ENCODE measurements around the gene EID1.

Gene EID1

DNA sequence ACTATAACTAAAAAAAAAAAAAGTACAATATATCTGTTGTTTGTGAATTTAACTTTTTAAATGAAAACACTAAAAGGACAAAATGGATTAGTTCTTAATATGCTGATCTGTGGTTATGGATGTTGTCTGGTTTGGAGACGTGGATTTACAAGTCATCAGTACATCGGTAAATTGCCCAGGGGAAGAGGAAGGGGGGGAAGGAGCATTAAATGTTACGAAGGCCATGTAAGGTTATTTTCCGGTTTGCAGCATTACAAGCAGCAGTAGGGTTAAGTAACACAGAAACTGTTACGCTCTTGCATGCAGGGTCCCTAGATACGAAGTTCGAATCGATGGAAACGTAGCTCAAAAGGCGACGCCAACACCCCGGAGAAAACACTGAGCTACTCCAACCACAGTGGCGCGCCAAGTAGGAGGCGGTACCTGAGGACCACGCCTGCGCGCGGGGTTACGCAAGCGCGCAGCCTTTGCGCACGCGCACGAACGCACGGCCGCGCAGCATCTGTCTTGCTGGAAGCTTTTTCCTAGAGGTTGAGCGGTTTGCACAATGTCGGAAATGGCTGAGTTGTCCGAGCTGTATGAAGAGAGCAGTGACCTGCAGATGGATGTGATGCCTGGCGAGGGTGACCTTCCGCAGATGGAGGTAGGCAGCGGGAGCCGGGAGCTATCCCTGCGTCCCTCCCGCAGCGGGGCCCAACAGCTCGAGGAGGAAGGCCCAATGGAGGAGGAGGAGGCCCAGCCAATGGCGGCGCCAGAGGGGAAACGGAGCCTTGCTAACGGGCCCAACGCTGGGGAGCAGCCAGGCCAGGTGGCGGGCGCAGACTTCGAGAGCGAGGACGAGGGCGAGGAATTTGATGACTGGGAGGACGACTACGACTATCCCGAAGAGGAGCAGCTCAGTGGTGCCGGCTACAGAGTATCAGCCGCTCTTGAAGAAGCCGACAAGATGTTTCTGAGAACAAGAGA lies at the start of gene EID1:
Gene EID1, plus strand, starts transcription at position 505 of the 966 bp plus-strand sequence. Its CDS starts 43 bp downstream, at position 548.
- H2AFZ ChIP-seq (ENCODE audit: low read depth, low read length), result peak within 1 kb of the TSS; percentile 74

GRCh38 chr15:48828471-48828870 lies 49.5 kb upstream of the EID1 start:
- no peaks in the 10 kb centered on the region for H3K9me3 ChIP-seq (ENCODE audit: insufficient read depth, low read length, severe bottlenecking)
- no peak overlapping the region for H3K9ac ChIP-seq (ENCODE audit: low read depth, low read length)
- peaks cover 10% of the 10 kb centered on the region for H3K27me3 ChIP-seq (ENCODE audit: insufficient read depth, low read length, poor library complexity)
- H3K27ac ChIP-seq (ENCODE audit: low read length), result no peak overlapping the region
- no peak overlapping the region for H3K4me3 ChIP-seq (ENCODE audit: low read depth in 1 of 2, low read length in 2 of 2)
- no peak overlapping the region for H3K4me2 ChIP-seq (ENCODE audit: insufficient read depth, low read length)
- no peaks in the 10 kb centered on the region for H3K36me3 ChIP-seq (ENCODE audit: insufficient read depth, low read length)
- TF ChIP-seq, protein P1, sequence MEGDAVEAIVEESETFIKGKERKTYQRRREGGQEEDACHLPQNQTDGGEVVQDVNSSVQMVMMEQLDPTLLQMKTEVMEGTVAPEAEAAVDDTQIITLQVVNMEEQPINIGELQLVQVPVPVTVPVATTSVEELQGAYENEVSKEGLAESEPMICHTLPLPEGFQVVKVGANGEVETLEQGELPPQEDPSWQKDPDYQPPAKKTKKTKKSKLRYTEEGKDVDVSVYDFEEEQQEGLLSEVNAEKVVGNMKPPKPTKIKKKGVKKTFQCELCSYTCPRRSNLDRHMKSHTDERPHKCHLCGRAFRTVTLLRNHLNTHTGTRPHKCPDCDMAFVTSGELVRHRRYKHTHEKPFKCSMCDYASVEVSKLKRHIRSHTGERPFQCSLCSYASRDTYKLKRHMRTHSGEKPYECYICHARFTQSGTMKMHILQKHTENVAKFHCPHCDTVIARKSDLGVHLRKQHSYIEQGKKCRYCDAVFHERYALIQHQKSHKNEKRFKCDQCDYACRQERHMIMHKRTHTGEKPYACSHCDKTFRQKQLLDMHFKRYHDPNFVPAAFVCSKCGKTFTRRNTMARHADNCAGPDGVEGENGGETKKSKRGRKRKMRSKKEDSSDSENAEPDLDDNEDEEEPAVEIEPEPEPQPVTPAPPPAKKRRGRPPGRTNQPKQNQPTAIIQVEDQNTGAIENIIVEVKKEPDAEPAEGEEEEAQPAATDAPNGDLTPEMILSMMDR (IDR thresholded peaks at IDR 0.05; ENCODE audit: borderline replicate concordance, extremely low read depth, low read length, poor library complexity, severe bottlenecking), result no peak
- TF ChIP-seq EZH2 (IDR thresholded peaks at IDR 0.05; ENCODE audit: borderline replicate concordance, low read depth, low read length, severe bottlenecking), result no peak
- no peak for DNase-seq
- no peak overlapping the region for H2AFZ ChIP-seq (ENCODE audit: low read depth, low read length)
- ATAC-seq (ENCODE audit: insufficient read depth, low read depth), result no peak
- no peaks in the 10 kb centered on the region for H4K20me1 ChIP-seq (ENCODE audit: insufficient read depth, low read length)
- H3K4me1 ChIP-seq (ENCODE audit: insufficient read depth, low read length), result no peaks in the 10 kb centered on the region
- no peaks in the 10 kb centered on the region for H3K79me2 ChIP-seq (ENCODE audit: insufficient read depth, low read length)

More for the DNA sequence above, at the start of gene EID1:
- H3K4me1 ChIP-seq (ENCODE audit: insufficient read depth, low read length), result peaks cover 31% of the 10 kb centered on the region
- H3K4me3 ChIP-seq (ENCODE audit: low read depth in 1 of 2, low read length in 2 of 2), result peak within 1 kb of the TSS; percentile 61 to 68
- peaks cover 10% of the 10 kb centered on the region; the same call in 1 of the 2 replicates for H4K20me1 ChIP-seq (ENCODE audit: insufficient read depth, low read length)
- peaks cover 24% of the 10 kb centered on the region for H3K79me2 ChIP-seq (ENCODE audit: insufficient read depth, low read length)
- H3K9ac ChIP-seq (ENCODE audit: low read depth, low read length), result peak within 1 kb of the TSS; percentile 73
- H3K27ac ChIP-seq (ENCODE audit: low read length), result peak within 1 kb of the TSS; percentile 88
- ATAC-seq (ENCODE audit: insufficient read depth, low read depth) (peak; percentile 93), DNase-seq (peak; percentile 91)
- peak within 1 kb of the TSS; percentile 78 for H3K4me2 ChIP-seq (ENCODE audit: insufficient read depth, low read length)
- no peaks in the 10 kb centered on the region for H3K36me3 ChIP-seq (ENCODE audit: insufficient read depth, low read length)
- TF ChIP-seq, protein P1 (IDR thresholded peaks at IDR 0.05; ENCODE audit: borderline replicate concordance, extremely low read depth, low read length, poor library complexity, severe bottlenecking), result no peak
- TF ChIP-seq EZH2 (IDR thresholded peaks at IDR 0.05; ENCODE audit: borderline replicate concordance, low read depth, low read length, severe bottlenecking), result no peak
- no peaks in the 10 kb centered on the region for H3K27me3 ChIP-seq (ENCODE audit: insufficient read depth, low read length, poor library complexity)
- H3K9me3 ChIP-seq (ENCODE audit: insufficient read depth, low read length, severe bottlenecking), result no peaks in the 10 kb centered on the region

GRCh38 chr15:48828906-48829305 lies 49.0 kb upstream of the EID1 start:
- Histone ChIP-seq H2AFZ (ENCODE audit: low read depth, low read length) (no peak overlapping the region), H3K9me3 (ENCODE audit: insufficient read depth, low read length, severe bottlenecking) (no peaks in the 10 kb centered on the region), H3K27ac (ENCODE audit: low read length) (no peak overlapping the region), H3K4me3 (ENCODE audit: low read depth in 1 of 2, low read length in 2 of 2) (no peak overlapping the region), H4K20me1 (ENCODE audit: insufficient read depth, low read length) (no peaks in the 10 kb centered on the region), H3K36me3 (ENCODE audit: insufficient read depth, low read length) (no peaks in the 10 kb centered on the region), H3K79me2 (ENCODE audit: insufficient read depth, low read length) (no peaks in the 10 kb centered on the region), H3K4me2 (ENCODE audit: insufficient read depth, low read length) (no peak overlapping the region), H3K4me1 (ENCODE audit: insufficient read depth, low read length) (no peaks in the 10 kb centered on the region), H3K9ac (ENCODE audit: low read depth, low read length) (no peak overlapping the region), H3K27me3 (ENCODE audit: insufficient read depth, low read length, poor library complexity) (peaks cover 6% of the 10 kb centered on the region)
- no peak for ATAC-seq (ENCODE audit: insufficient read depth, low read depth)
- DNase-seq, result no peak
- TF ChIP-seq, protein P1 (IDR thresholded peaks at IDR 0.05; ENCODE audit: borderline replicate concordance, extremely low read depth, low read length, poor library complexity, severe bottlenecking), result no peak
- TF ChIP-seq EZH2 (IDR thresholded peaks at IDR 0.05; ENCODE audit: borderline replicate concordance, low read depth, low read length, severe bottlenecking), result no peak

Data from DND-41 (cell line).